ENCODE results near the gene SEMA6B. TPM values are rescaled to one million over a fixed set of nuclear protein-coding genes. Genes with fewer than 3 reads are reported as not detected.
"Not testable (repeated sequence)": the region's sequence is repeated elsewhere in the genome, so short reads cannot be mapped to it uniquely, and the experiment has no call there.

SEMA6B gene
- total and polyA plus RNA-seq, 10 donors = 5.5 to 85.0 (median 46.5) TPM

- intact Hi-C loops (cut with DNase I; ENCODE audit: low total_unique reads) = no loop called here
- H3K36me3 ChIP-seq = no peaks in the 10 kb centered on the region
- 79 to 86% (median 84%) methylated on average over 11 of the region's 11 CpGs for WGBS, 5 donors
- H3K27me3 ChIP-seq (replicated peaks in 1 of 7) = peaks cover 0 to 34% (median 8%) of the 10 kb centered on the region in 7 donors
- DNase-seq = no peak
- peaks cover 0 to 58% (median 25%) of the 10 kb centered on the region in 6 donors for H3K4me1 ChIP-seq
- H3K27ac ChIP-seq = peak overlapping the region in 1 of 8 donors; percentile 33
- H3K9me3 ChIP-seq = no peaks in the 10 kb centered on the region
- no peak for TF ChIP-seq POLR2AphosphoS5 (IDR thresholded peaks at IDR 0.05)
- no peak for TF ChIP-seq POLR2A (IDR thresholded peaks at IDR 0.05)
- TF ChIP-seq CTCF (IDR thresholded peaks at IDR 0.05 in 8 of 11, conservative IDR thresholded peaks at IDR 0.05 in 3 of 11) = no peak
- no peak overlapping the region for H3K4me3 ChIP-seq
Observed at GRCh38 chr19:4570402-4570801, 10.9 kb upstream of the SEMA6B start.

GRCh38 chr19:4568886-4569285 lies 9.4 kb upstream of the SEMA6B start:
- intact Hi-C loops (cut with DNase I; ENCODE audit: low total_unique reads) = loop anchor here (5.0 kb wide), 1 partner anchor 68 kb away; the partner anchor contains the start of gene TNFAIP8L1
- Histone ChIP-seq H3K27ac (peak overlapping the region in 2 of 8 donors; percentile 29 to 56), H3K27me3 (replicated peaks in 1 of 7) (peaks cover 0 to 19% (median 0%) of the 10 kb centered on the region in 7 donors), H3K36me3 (no peaks in the 10 kb centered on the region), H3K9me3 (no peaks in the 10 kb centered on the region), H3K4me3 (no peak overlapping the region), H3K4me1 (peaks cover 0 to 58% (median 21%) of the 10 kb centered on the region in 6 donors)
- DNase-seq = no peak
- WGBS, 5 donors = 47 to 69% (median 55%) methylated on average over 7 of the region's 7 CpGs
- TF ChIP-seq POLR2AphosphoS5 (IDR thresholded peaks at IDR 0.05) (no peak), CTCF (IDR thresholded peaks at IDR 0.05 in 8 of 11, conservative IDR thresholded peaks at IDR 0.05 in 3 of 11) (no peak)

GRCh38 chr19:4567584-4568071 lies 8.1 kb upstream of the SEMA6B start:
- Histone ChIP-seq H3K36me3 (no peaks in the 10 kb centered on the region), H3K27me3 (replicated peaks in 1 of 7) (peaks cover 0 to 10% (median 0%) of the 10 kb centered on the region in 7 donors), H3K27ac (peak overlapping the region in 4 of 8 donors; percentile 15 to 55 (median 34)), H3K9me3 (no peaks in the 10 kb centered on the region), H3K4me3 (no peak overlapping the region), H3K4me1 (peaks cover 0 to 68% (median 23%) of the 10 kb centered on the region in 6 donors)
- intact Hi-C loops (cut with DNase I; ENCODE audit: low total_unique reads) = loop anchor here (5.0 kb wide), 1 partner anchor 70 kb away; the partner anchor contains the start of gene TNFAIP8L1
- peak; percentile 88 for DNase-seq
- TF ChIP-seq POLR2A (IDR thresholded peaks at IDR 0.05) (no peak), POLR2AphosphoS5 (IDR thresholded peaks at IDR 0.05) (peak; percentile 15 to 65 (median 48)), CTCF (IDR thresholded peaks at IDR 0.05 in 8 of 11, conservative IDR thresholded peaks at IDR 0.05 in 3 of 11) (peak; percentile 70 to 94 (median 83))
- 47 to 63% (median 56%) methylated on average over 14 of the region's 14 CpGs for WGBS, 5 donors

GRCh38 chr19:4566402-4567051 lies 7.0 kb upstream of the SEMA6B start:
- no peak overlapping the region for H3K4me3 ChIP-seq
- H3K27me3 ChIP-seq (replicated peaks in 1 of 7) = peaks cover 0 to 10% (median 0%) of the 10 kb centered on the region in 7 donors
- WGBS, 5 donors = 83 to 90% (median 86%) methylated on average over 19 to 35 of the region's 35 CpGs
- no peaks in the 10 kb centered on the region for H3K36me3 ChIP-seq
- TF ChIP-seq POLR2AphosphoS5 (IDR thresholded peaks at IDR 0.05) (no peak), POLR2A (IDR thresholded peaks at IDR 0.05) (no peak), CTCF (IDR thresholded peaks at IDR 0.05 in 8 of 11, conservative IDR thresholded peaks at IDR 0.05 in 3 of 11) (no peak)
- H3K9me3 ChIP-seq = no peaks in the 10 kb centered on the region
- DNase-seq = no peak
- peak overlapping the region in 2 of 8 donors; percentile 36 to 55 for H3K27ac ChIP-seq
- intact Hi-C loops (cut with DNase I; ENCODE audit: low total_unique reads) = loop anchor here (5.0 kb wide), 1 partner anchor 71 kb away; the partner anchor contains the start of gene TNFAIP8L1
- peaks cover 0 to 76% (median 27%) of the 10 kb centered on the region in 6 donors for H3K4me1 ChIP-seq

GRCh38 chr19:4563562-4563961 lies 4.1 kb upstream of the SEMA6B start:
- peaks cover 0 to 10% (median 0%) of the 10 kb centered on the region in 7 donors for H3K27me3 ChIP-seq (replicated peaks in 1 of 7)
- intact Hi-C loops (cut with DNase I; ENCODE audit: low total_unique reads); H3K4me3 ChIP-seq; DNase-seq; H3K9me3 ChIP-seq; H3K36me3 ChIP-seq: not testable (repeated sequence)
- 20 to 43% (median 35%) methylated on average over 5 of the region's 5 CpGs for WGBS, 5 donors
- peak overlapping the region in 4 of 8 donors; percentile 20 to 81 (median 60) for H3K27ac ChIP-seq
- H3K4me1 ChIP-seq = peaks cover 0 to 89% (median 40%) of the 10 kb centered on the region in 6 donors

GRCh38 chr19:4562085-4562484 lies 2.6 kb upstream of the SEMA6B start:
- 23 to 44% (median 34%) methylated on average over 6 to 7 of the region's 7 CpGs for WGBS, 5 donors
- H3K27ac ChIP-seq = peak overlapping the region in 6 of 8 donors; percentile 8 to 81 (median 58)
- H3K36me3 ChIP-seq; DNase-seq; H3K9me3 ChIP-seq; intact Hi-C loops (cut with DNase I; ENCODE audit: low total_unique reads): not testable (repeated sequence)
- peaks cover 0 to 89% (median 43%) of the 10 kb centered on the region in 6 donors for H3K4me1 ChIP-seq
- H3K27me3 ChIP-seq (replicated peaks in 1 of 7) = peaks cover 0 to 16% (median 0%) of the 10 kb centered on the region in 7 donors
- peak overlapping the region in 1 of 8 donors; percentile 17 for H3K4me3 ChIP-seq

Measured in spleen (tissue), 11 donors.